Measurements from ENCODE around the gene TTLL10.

The TTLL10 gene

DNA sequence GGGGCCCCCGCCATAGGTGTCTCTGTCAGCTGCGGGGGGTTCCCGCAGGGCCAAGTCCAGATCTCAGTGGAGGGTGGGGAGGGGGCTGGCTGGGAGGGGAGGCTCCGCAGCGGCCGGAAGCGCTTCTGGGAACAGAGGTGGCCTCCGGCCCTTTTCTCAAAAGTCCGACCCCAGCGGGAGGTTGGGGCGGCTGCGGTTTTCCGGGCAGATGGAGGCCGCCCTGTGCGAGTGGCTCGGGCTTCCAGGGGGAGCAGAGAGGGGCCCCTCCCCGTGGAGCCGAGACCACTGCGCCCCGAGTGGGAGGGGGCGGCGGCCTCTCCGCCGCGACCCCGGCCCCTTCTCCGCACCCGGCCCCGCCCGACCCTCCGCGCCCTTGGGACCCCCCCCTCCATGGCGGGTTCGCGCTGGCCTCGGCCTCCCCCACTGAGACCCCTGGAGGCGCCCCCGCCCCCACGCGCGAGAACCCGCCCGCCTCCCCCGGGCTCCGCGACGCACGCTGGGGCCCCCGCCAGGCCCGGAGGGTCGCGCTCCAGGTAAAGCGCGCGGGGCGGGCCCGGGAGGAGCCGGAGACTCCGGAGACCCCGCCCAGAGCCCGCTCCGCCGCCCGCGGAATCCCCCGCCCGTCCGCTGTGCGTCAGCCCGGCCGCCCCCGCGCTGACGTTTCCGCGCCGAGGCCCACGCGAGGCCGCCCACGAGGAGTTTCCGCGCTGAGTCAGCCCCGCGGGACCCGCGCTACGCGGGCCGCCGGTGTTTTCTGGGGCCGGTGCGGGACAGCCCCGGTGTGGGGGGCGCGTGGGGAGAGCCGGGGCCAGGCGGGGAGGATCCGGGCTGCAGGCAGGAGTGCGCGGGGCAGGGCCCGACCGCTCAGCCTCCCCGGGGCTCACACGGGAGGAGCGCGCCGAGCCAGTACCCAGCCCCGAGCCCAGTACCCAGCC, 27.5 kb downstream of the TTLL10 start:
- H3K4me3 ChIP-seq (ENCODE audit: control insufficient read depth, low read depth, low read length): peak overlapping the region; percentile 2; the same call in 1 of the 2 replicates
- DNase-seq (ENCODE audit: low read depth): no peak
- no peak for TF ChIP-seq CTCF (IDR thresholded peaks at IDR 0.05; ENCODE audit: control insufficient read depth, insufficient read depth, low read depth, low read length, missing control alignments)

- no peak for TF ChIP-seq CTCF (IDR thresholded peaks at IDR 0.05; ENCODE audit: control insufficient read depth, insufficient read depth, low read depth, low read length, missing control alignments)
- no peak overlapping the region for H3K4me3 ChIP-seq (ENCODE audit: control insufficient read depth, low read depth, low read length)
- DNase-seq (ENCODE audit: low read depth): no peak
Observed at GRCh38 chr1:1202831-1203560, 29.3 kb downstream of the TTLL10 start.

GRCh38 chr1:1203561-1204424, 30.1 kb downstream of the TTLL10 start:
- TF ChIP-seq CTCF (IDR thresholded peaks at IDR 0.05; ENCODE audit: control insufficient read depth, insufficient read depth, low read depth, low read length, missing control alignments): no peak
- DNase-seq (ENCODE audit: low read depth): no peak
- H3K4me3 ChIP-seq (ENCODE audit: control insufficient read depth, low read depth, low read length): no peak overlapping the region

GRCh38 chr1:1204425-1204920, 30.8 kb downstream of the TTLL10 start:
- no peak for DNase-seq (ENCODE audit: low read depth)
- TF ChIP-seq CTCF (IDR thresholded peaks at IDR 0.05; ENCODE audit: control insufficient read depth, insufficient read depth, low read depth, low read length, missing control alignments): no peak
- no peak overlapping the region for H3K4me3 ChIP-seq (ENCODE audit: control insufficient read depth, low read depth, low read length)

GRCh38 chr1:1204998-1205768, 31.5 kb downstream of the TTLL10 start:
- DNase-seq (ENCODE audit: low read depth): no peak
- no peak for TF ChIP-seq CTCF (IDR thresholded peaks at IDR 0.05; ENCODE audit: control insufficient read depth, insufficient read depth, low read depth, low read length, missing control alignments)

More at GRCh38 chr1:1204998-1205768, 31.5 kb downstream of the TTLL10 start:
- no peak overlapping the region for H3K4me3 ChIP-seq (ENCODE audit: control insufficient read depth, low read depth, low read length)

Data from AG09309 (cell line).